GM08714 (cell line): Measurements from ENCODE around the gene DYSF.

Source experiments
- H3K4me3 ChIP-seq: fragments of 200-500 bp; sonication (Bioruptor generic); 2 replicates; pipeline ENCODE4 v1.5.1; 2014; ENCODE audit warnings: mild to moderate bottlenecking, low read length, inconsistent platforms
- ZNF274 ChIP-seq: IDR thresholded peaks from 2 replicates; pipeline ENCODE4 v1.6.1; 2012; ENCODE audit warnings: mild to moderate bottlenecking, low read depth, low read length

The DYSF gene

DNA sequence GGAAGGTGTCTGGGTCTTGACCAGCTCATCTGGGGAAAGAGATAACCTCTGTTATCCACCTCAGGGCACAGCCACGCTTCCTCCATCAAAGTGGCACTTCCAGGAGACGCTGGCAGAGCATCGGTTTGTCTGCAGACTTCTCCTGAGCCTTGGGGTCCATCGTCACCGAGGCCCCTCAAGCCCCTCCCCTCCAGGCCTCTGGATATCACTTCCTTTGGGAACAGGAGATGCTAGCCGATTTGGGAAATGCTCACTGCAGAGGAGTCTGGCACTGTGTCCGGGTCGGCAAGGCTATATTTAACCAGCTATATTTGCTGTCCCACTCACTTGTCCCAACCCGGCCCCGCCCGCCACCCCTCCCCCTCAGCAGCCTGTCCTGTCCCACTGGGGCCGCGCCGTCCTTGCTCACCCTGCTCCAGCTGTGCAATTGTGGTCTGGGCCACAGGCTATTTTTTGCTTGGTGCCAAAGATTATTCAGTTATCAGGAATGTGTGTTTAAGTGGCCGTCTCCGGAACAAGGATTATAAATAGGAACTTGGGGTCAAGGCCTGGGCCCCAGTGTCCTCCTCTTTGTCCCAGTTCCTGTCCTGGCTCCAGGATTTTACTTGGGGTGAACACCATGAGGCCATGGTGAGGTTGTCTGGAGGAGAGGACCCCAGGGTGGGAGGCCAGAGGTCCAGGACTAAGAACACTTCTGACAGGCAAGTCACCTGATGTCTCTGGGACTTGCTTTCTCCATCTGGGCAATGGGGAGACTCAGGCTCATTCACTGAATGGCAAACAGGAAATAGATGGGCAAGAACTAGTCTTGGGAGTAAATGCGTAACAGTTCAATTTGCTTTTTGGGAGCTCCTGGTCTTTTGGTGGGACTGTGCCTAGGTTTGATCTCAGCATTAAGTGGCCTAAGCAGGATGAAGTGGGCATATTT is 263.6 kb downstream of the DYSF start:
- H3K4me3 ChIP-seq, result no peak overlapping the region
- TF ChIP-seq ZNF274, result no peak

DNA sequence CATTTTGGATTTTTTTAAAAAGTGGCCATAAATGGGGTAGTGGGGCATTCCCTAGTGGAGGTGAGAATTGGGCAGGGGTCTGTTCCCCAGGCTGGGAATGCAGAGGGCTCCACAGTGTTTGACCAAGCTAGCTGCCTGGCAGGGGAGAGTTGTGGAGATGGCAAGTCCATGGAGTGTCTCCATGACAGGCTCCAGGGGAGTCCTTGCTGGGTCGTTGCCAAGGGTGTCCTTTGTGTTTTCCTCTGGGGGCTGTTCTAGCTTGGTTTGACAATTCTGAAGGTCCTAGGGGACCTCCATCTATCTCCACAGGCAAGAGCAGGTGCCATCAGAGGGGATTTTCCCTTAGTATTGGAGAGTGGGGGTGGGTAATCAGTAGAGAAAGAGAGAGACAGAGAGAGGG is 265.3 kb downstream of the DYSF start:
- no peak for TF ChIP-seq ZNF274
- no peak overlapping the region for H3K4me3 ChIP-seq

DNA sequence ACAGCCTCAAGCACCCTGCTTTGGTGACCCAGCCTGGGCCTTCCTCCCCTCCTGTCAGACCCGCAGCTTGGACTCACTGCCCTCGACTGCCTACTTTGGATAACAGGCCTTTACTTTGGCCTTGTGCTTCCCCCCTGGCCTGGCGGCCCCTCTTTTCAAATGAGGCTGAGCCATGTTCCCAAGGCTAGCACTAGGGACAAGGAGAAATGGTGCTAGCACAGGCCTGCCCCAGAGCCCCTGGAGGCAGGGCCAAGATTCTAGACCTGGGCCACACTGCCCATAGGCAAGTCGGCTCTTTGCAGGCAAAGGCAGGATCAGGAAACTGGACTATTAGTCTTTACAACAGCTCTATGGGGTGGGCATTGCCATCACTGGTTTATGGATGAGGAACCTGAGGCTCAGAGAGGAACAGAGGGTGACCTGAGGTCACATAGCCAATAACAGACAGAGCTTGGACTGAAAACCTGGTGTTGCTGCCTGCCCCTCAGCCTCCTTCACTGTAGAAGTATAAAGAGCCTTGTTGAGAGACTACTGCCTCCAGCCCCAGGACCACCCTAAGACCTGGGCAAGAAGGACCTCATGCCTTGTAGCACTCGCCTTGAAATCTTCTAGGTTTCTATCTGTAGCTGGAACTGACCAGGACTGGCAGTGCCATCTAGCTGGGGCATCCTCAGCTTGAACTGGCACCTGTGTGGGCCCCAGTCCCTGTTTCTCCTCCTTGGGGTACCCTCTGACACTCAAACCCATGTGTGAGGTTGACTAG is 266.3 kb downstream of the DYSF start:
- no peak for TF ChIP-seq ZNF274
- no peak overlapping the region for H3K4me3 ChIP-seq

DNA sequence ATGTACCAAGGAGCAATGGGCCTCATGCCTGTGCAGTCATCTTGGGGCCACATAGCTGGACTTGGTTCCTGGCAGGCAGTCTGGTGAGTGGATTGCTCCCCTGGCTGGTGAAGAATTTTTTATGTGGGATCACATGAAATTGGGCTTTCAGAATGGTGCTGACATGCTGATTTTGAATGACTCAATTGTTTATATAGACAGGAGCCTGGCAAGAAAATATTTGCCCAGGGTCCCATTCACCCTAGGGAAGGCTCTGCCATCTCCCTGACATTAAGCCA is 266.9 kb downstream of the DYSF start:
- H3K4me3 ChIP-seq, result no peak overlapping the region
- no peak for TF ChIP-seq ZNF274

DNA sequence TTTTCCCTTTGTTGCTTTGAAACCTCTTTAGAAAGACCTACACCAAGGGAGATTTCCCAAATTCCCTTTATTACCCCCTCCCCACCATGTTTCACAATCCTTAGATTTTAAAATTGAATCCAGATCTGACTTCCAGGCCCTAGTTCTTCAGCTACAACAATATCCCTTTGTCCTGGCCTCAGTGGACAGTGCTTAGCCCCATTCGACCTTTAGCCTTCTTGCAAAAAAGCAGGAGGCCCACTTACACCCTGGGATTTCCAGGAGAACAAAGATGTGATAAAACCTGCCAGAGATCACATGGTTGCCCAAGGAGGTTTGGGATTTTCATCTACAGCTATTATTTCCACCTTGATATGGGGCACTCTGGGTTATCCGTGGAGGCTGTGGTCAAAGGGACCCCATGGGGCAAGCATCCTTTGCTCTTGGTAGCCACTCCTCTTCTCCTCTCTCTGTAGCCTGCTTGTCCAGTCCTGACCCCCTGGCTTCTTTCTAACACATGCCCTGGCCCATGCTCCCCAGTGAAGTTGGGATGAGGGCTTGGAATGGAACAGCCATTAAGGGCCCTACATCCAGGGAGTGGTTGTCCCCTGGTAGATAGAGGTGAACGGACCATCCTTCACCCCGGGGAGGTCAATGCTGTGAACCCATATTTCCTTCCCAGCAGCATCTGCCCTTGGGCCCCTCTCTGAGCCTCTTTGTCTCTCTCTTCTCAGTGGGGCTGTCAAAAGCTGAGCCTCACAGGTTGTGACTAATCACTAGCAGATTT is 267.4 kb downstream of the DYSF start:
- H3K4me3 ChIP-seq, result no peak overlapping the region
- TF ChIP-seq ZNF274, result no peak

DNA sequence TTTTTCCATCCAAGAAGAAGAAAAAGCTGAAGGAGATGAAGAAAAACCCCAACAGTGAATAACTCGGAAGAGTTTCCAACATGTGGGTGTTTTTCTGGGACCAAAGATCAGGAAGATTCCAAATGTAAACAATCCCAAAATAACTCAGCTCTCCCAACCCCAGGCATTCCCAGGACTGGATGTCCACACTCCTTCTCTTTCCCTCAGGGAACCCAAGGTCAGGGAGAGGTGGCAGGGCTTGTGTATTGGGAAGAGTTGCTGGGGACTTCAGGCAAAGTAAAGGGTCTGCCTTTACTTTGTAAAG is 268.0 kb downstream of the DYSF start:
- TF ChIP-seq ZNF274, result no peak
- no peak overlapping the region for H3K4me3 ChIP-seq

DNA sequence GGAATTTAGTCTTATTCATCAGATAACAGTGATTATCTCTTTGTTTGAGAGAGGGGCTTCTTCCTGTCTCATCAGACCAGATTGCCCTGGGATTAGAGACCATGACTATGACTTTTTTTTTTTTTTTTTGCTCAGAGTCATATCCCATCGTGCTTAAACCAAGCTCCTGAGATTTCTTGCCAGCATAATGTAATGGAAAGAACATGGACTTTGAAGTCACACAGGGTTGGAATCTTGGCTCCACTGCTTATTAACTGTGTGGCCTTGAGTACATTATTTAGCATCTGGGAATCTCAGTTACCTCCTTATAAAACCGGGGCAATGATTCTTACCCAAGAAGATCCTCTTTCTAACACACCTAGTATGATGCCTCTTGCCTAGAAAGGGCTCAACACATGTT is 268.3 kb downstream of the DYSF start:
- H3K4me3 ChIP-seq, result no peak overlapping the region
- no peak for TF ChIP-seq ZNF274

DNA sequence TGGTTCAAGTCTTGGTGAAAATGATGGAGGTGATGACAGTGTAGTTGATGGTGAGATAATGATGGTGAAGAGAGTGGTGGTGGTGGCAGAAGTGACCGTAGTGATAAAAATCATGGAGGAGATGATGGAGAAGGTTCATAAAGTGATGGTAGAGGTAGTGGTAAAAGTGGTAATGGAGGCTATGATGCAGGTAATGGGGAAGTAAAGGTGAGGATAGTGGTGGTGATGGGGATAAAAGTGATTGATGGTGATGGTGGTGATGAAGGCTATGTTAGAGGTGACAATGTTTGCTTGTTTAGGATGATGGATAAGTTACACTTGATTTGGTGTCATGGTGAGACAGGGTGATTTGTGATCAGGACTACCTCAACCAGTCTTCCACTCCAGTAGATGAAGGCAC is 268.9 kb downstream of the DYSF start:
- TF ChIP-seq ZNF274, result no peak
- H3K4me3 ChIP-seq, result no peak overlapping the region

DNA sequence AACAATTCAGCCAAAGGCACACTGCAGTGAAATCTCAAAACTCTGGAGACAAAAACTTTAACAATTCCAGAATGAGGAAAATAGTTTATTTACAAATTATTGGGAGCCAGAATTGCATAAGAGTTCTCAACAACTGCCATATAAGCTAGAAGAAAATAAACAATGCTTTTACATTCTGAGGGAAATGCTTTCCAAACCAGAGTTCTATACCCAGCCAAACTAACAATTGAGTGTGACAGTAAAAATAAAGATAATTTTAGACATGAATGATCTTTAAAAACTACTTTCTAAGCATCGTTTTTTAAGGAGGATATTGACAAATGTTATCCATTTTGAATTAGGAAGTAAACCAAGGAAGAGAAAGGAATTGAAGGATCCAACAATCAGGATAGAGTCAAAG is 271.4 kb downstream of the DYSF start:
- no peak for TF ChIP-seq ZNF274
- no peak overlapping the region for H3K4me3 ChIP-seq

DNA sequence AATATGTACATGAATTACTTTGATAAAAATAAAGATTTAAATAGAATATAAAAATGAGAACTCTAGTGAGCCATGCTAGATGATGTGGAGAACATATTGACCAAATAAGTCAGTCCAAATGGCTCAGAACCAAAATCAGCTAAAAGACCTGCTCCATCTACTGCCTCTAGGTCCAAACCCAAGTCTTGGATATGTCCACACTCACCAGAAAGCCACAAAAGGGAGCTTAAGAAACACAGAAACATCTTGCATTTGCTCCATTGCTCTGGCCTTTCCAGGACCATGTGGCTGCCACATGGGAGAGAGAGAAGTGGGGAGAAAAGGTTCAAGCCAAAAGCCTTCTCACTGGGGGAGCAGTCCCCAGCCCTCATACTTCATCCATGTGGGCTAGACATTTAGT is 272.5 kb downstream of the DYSF start:
- no peak overlapping the region for H3K4me3 ChIP-seq
- no peak for TF ChIP-seq ZNF274

DNA sequence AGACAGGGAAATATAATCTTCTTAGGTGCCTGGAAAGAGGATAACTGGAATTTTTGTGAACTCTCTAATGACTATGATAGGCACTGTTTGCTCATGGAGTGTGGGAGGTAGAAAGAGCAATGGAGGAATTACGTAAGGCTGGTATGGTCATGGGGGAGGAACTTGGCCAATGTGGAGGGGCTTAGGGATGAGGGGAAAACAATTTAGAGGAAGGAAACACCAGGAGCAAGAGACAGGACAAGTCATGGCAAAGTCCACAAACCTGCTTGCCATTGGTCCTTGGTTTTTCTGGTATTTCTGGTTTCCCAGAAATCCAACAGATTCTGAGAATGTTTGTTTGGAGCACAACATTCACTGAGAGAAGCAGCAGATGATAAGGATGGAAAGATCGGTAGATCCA is 274.2 kb downstream of the DYSF start:
- no peak for TF ChIP-seq ZNF274
- no peak overlapping the region for H3K4me3 ChIP-seq

DNA sequence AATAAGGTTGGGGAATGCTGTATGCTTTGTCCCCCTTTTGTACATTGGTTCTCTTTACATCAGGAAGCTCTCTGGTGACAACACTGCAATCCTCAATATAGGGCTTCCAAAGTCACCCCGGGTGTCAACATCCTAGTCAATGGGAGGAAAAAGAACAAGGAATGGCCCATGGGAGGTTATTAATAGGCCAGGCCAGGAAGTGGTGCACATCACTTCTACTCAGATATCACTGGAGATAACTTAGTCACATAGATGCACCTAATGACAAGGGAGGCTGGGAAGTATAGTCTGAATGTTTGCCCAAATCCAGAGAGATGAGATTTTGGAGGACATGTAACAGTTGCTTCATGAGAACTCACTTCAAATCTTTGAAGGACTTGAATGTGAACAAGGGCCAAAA is 274.7 kb downstream of the DYSF start:
- no peak overlapping the region for H3K4me3 ChIP-seq
- no peak for TF ChIP-seq ZNF274

DNA sequence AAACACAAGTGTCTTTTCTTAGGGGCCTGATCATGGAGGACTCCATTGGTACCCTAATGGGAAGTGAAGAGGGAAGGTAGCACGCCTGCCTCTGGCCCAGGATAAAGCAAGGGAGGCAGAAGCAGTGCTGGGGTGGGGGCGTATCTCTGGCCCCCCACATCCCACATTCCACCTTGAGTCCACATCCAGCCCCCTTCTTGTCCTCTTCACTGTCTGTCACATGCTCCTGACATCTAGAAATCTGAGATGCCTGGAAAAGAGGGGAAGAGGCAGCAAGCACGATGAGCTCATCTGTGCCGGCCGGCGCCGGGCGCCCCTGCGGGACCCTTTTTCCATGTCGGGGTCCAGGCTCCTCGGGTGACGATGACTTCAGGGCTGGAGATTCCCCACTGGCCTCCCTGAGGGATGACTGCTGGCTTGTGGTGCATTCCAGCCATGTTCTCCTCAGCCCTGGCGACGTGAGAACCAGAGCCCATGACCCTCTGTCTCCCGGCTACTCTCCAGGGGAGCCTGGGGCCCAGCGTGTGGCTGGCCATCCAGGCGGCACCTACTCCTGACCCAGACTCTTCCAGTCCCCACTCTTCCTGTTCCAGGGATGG is 277.5 kb downstream of the DYSF start:
- H3K4me3 ChIP-seq, result no peak overlapping the region
- TF ChIP-seq ZNF274, result no peak

DNA sequence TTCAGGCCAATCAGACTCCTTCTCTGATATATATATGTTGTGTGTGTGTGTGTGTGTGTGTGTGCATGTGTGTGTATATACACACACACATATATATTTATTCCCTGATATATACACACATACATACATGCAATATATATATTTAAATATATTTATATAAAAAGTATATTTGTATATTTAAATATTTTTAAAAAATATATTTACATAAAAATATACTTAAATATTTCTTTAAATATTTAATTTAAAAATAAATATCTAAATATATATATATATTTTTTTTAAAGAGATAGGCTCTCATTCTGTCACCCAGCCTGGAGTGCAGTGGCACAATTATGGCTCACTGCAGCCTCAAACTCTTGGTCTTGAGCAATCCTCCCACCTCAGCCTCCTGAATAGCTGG is 281.3 kb downstream of the DYSF start:
- no peak overlapping the region for H3K4me3 ChIP-seq
- no peak for TF ChIP-seq ZNF274
